HFF-Myc (cell line): Measurements from ENCODE around the gene SLC7A7.

Experiments
- DNase-seq: peaks from one replicate; pipeline ENCODE4 v3.0.0-alpha.2; 2011; ENCODE audit warnings: low read depth; ENCODE audit errors: extremely low read depth
- H3K4me3 ChIP-seq: replicated peaks from 2 replicates; pipeline ENCODE4 v1.5.1; 2011; ENCODE audit warnings: low read depth, mild to moderate bottlenecking, control low read depth, low read length
- TF ChIP-seq, protein P1 (sequence below): IDR thresholded peaks from 2 replicates; pipeline ENCODE4 v1.5.1; 2012; ENCODE audit warnings: mild to moderate bottlenecking, low read depth, low read length, control low read depth; ENCODE audit errors: missing control alignments

SLC7A7 gene

DNA sequence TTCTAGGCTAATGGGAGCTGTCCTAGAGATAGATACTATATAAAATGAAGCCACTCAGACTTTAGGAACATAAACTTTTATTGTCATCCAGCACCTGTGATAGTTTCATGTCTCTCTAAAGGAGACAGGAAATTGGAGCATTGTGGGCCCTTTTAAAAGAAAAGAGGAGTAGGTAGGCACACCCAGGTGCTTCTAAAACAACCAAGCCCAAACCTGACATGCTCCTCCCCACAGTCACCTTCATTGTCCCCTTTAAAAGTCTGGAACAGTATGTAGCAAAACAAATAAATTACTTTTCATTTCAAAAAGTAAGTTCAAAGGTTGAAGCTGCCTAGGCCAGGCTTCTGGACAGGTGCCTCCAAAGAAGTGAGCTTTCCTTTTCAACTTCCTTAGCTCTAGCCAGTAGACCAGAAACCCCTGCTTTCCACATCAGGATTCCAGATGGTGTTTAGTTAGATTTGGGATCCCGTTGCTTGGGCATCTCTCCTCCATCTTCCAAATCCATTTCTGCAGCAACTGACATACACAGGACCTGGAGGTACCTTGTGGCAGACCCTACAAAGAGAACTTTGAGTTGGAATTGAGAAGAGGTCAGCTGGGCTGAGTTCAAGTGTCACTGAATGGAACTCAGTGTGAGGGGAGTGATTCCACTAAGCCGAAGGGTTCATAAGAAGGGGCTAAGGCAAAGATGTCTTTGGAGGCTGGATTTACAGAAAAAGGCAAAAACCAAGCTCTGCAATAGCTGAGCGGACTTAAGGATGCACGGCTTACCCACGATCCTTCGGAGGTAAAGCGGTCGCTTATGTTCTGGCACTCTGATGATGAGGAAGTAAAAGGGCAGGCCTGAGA lies 41.8 kb downstream of the SLC7A7 start:
- no peak overlapping the region for H3K4me3 ChIP-seq
- no peak for DNase-seq
- TF ChIP-seq, protein P1, sequence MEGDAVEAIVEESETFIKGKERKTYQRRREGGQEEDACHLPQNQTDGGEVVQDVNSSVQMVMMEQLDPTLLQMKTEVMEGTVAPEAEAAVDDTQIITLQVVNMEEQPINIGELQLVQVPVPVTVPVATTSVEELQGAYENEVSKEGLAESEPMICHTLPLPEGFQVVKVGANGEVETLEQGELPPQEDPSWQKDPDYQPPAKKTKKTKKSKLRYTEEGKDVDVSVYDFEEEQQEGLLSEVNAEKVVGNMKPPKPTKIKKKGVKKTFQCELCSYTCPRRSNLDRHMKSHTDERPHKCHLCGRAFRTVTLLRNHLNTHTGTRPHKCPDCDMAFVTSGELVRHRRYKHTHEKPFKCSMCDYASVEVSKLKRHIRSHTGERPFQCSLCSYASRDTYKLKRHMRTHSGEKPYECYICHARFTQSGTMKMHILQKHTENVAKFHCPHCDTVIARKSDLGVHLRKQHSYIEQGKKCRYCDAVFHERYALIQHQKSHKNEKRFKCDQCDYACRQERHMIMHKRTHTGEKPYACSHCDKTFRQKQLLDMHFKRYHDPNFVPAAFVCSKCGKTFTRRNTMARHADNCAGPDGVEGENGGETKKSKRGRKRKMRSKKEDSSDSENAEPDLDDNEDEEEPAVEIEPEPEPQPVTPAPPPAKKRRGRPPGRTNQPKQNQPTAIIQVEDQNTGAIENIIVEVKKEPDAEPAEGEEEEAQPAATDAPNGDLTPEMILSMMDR: no peak

DNA sequence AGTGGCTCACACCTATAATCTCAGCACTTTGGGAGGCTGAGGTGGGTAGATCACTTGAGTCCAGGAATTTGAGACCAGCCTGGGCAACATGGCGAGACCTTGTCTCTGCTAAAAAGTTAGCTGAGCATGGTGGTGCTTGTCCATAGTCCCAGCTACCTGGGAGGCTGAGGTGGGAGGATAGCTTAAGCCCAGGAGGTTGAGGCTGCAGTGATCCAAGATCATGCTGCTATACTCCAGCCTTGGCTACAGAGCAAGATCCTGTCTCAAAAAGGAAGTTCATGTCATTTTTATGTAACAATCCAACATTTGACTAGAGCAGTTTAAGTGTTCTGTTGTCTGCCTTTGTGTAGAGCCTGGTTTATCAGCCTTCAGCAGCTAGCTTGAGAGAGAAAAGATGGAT lies 42.5 kb downstream of the SLC7A7 start:
- no peak for DNase-seq
- TF ChIP-seq, protein P1: no peak
- H3K4me3 ChIP-seq: no peak overlapping the region

DNA sequence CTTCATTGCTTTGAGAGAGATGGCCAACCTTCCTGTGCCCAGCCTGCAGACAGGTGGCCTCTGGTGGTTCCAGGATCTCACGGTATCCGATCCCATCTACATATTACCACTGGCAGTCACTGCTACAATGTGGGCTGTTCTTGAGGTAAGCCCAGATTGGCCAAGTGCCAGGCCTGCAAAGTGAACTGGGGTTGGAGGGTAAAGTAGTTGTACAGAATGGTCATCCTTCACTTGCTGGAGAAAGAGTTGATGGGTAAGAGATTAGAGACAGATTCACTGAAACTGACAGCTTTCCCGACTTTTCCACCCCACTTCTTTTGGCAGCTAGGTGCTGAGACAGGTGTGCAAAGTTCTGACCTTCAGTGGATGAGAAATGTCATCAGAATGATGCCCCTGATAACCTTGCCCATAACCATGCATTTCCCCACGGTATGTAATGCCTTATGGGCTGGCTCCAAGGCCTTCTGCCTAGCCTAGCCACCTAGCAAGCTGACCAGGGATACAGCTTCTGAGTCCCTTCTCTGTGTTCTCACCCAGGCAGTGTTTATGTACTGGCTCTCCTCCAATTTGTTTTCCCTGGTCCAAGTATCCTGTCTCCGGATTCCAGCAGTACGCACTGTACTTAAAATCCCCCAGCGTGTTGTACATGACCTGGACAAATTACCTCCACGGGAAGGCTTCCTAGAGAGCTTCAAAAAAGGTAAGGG lies 44.6 kb downstream of the SLC7A7 start:
- no peak for DNase-seq
- TF ChIP-seq, protein P1: no peak
- H3K4me3 ChIP-seq: no peak overlapping the region

DNA sequence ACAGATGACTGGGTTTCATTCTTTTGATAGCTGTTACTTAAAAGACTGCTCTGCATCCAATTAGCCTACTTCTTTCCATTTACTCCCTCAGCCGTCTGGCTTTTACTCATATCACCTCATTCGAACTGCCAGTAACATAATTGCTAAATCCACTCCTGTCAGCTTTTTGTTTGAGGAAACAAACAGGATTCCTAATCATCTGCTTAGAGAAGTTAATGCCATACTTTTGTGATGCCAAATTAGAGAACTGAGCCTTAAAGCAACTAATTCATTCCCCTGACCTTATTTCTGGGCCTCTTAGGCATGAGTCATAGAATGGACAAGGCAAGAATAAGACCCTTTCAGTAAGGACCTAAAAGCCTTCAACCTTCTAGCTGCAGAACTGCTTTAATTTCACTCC lies 45.9 kb downstream of the SLC7A7 start:
- no peak for DNase-seq
- H3K4me3 ChIP-seq: no peak overlapping the region
- TF ChIP-seq, protein P1: no peak

DNA sequence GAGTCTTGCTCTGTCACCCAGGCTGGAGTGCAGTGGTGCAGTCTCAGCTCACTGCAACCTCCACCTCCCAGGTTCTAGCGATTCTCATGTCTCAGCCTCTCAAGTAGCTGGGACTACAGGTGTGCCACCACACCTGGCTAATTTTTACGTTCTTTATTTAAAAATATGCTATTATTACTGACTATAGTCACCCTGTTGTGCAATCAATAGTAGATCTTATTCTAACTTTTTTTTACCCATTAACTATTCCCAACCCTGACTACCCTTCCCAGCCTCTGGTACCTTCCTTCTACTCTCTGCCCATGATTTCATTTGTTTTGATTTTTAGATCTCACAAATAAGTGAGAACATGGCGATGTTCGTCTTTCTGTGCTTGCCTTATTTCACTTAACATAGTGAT lies 46.3 kb downstream of the SLC7A7 start:
- no peak overlapping the region for H3K4me3 ChIP-seq
- DNase-seq: no peak
- TF ChIP-seq, protein P1: no peak

DNA sequence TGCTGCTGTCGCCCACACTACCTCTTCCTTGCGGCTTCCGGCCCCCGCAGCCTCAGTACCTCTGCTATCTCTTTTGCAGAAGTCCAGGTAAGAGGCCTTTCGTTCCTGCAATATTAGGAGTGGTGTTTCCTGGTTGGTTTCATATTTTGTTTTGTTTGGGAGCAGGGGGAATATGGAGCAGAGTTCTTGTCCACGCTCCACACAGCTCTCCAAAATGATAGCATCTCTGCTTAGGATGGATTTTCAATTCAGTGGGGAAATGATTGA lies 48.0 kb downstream of the SLC7A7 start:
- H3K4me3 ChIP-seq: peak overlapping the region; percentile 73
- TF ChIP-seq, protein P1: no peak
- DNase-seq: no peak
